Activated CD8-positive, alpha-beta T cell treated with anti-CD3 and anti-CD28 coated beads for 36 hours (primary cell): ENCODE data around the gene FBLN1. TPM values are rescaled to one million over a fixed set of nuclear protein-coding genes. Genes with fewer than 3 reads are reported as not detected.

ENCODE experiments used
- ATAC-seq: fragments of 200-7000 bp; cut with Tn5 transposase; one replicate; pipeline ENCODE4 v1.10.0; 2021; ENCODE audit warnings: mild to moderate bottlenecking, moderate library complexity
- CTCF ChIA-PET: fragments of 350-600 bp; sonication (Branson Sonifier 250); formaldehyde crosslinking; loops from one replicate; lab custom pipeline; 2021; ENCODE audit warnings: antibody characterized with exemption; lab: Charles Lee
- POLR2A ChIA-PET: fragments of 350-600 bp; sonication (Branson Sonifier 250); formaldehyde crosslinking; loops from one replicate; lab custom pipeline; 2021; ENCODE audit warnings: antibody characterized with exemption; lab: Charles Lee
- DNase-seq: peaks from one replicate; pipeline ENCODE4 v3.0.0-alpha.2; 2020
- H3K27ac Mint-ChIP-seq: one replicate; pipeline ENCODE4 v1.8.0; 2021; ENCODE audit warnings: mild to moderate bottlenecking, mixed read lengths
- H3K27me3 Mint-ChIP-seq: one replicate; pipeline ENCODE4 v1.8.0; 2021; ENCODE audit warnings: mixed read lengths
- H3K36me3 Mint-ChIP-seq: one replicate; pipeline ENCODE4 v1.8.0; 2021; ENCODE audit warnings: low read depth, mixed read lengths
- H3K4me1 Mint-ChIP-seq: one replicate; pipeline ENCODE4 v1.8.0; 2021; ENCODE audit warnings: low read depth, mixed read lengths
- H3K4me3 Mint-ChIP-seq: one replicate; pipeline ENCODE4 v1.8.0; 2021; ENCODE audit warnings: mild to moderate bottlenecking, moderate library complexity, mixed read lengths
- H3K9me3 Mint-ChIP-seq: one replicate; pipeline ENCODE4 v1.8.0; 2021; ENCODE audit warnings: mixed read lengths
- CTCF ChIP-seq: fragments of 200-600 bp; IDR thresholded peaks from one replicate; pipeline ENCODE4 v1.8.0; 2022; ENCODE audit warnings: antibody characterized with exemption, mild to moderate bottlenecking
- intact Hi-C: fragments of 100-400 bp; cut with micrococcal nuclease; formaldehyde crosslinking; loops from one replicate; pipeline ENCODE4 v1.10.0; 2022
- total RNA-seq, 2 experiments: library from RNA; stranded (reverse); gene quantifications; one replicate each; pipeline ENCODE4 v1.2.3, GENCODE V29; 2021

Gene FBLN1
- total RNA-seq, 2 experiments from 2014 or later, result 0.56 TPM; not detected in 1

DNA sequence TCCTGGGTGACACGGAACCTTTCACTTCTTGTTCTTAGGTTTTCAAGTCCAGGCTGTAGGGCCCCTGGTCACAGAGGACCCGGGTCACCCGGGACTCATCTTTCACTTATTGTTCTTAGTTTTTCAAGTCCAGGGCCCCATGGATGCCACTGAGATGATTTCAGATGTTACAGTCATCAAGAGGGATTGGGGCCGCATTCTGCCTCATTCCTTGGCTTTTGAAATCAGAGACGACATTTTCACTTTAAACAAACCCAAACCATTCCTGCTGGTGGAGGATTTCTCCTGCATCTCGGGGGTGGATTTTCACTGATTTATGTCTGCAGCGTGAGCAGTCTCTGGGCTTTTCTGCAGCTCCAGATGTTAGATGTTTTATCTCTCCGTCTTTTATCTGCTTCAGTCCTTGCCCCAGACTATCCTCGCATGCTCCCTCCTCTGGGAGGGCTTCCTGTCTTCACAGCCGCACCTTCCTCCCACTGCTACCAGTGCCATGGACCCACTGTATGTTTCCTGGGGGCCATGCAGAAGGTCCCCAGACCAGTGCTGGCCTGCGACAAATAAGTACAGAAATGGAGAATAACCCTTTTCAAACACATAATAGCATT, 27.4 kb downstream of the FBLN1 start:
- H3K27me3 Mint-ChIP-seq, result no peaks in the 10 kb centered on the region
- ChIA-PET POLR2A (no interaction called here), CTCF (no interaction called here)
- no peak for TF ChIP-seq CTCF
- ATAC-seq (no peak), DNase-seq (no peak)
- H3K27ac Mint-ChIP-seq, result no peak overlapping the region
- H3K9me3 Mint-ChIP-seq, result no peaks in the 10 kb centered on the region
- no peaks in the 10 kb centered on the region for H3K4me1 Mint-ChIP-seq
- intact Hi-C loops, result no loop called here
- H3K4me3 Mint-ChIP-seq, result no peak overlapping the region
- H3K36me3 Mint-ChIP-seq, result no peaks in the 10 kb centered on the region

DNA sequence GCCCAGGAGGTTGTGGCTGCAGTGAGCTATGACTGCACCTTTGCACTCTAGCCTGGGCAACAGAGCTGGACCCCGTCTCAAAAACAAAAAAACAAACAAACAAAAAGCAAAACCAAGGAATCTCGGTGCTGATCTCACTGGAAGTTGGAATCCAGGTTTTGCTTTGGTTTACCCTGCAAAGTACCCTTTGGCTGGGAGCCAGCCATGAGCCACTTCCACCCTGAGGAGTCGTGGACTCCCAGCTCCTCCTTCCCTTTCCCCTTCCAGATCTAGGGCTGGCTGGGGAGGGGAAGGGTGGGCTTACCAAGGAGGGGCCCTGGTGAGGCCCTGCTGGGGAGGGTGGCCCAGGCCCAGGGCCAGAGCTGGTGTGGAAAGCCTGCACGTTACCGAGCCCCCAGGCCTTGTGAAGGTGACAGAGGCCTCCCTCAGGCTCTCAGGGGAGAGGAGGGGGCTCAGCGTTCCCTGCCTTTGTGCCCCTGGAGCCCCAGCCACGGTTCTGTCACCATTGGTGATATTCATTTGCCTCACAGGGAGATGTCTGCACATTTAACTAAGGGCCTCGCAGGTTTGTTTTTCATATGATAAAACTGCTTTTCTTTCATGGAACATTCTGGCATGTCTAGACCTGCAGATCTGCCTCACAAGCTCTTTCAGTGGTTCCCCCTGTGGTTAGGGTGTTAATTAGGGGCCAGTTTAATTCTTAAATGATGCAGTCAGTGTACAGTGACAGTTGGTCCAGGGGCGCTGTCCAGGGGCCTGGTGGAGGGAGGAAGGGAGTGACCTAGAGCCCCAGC, 29.0 kb downstream of the FBLN1 start:
- ATAC-seq (no peak), DNase-seq (no peak)
- ChIA-PET POLR2A (no interaction called here), CTCF (interaction anchor here (0.9 kb wide), 1 partner anchor 22 kb away, joined by 3 read pairs; no protein-coding TSS in a partner anchor)
- Mint-ChIP-seq H3K27ac (no peak overlapping the region), H3K4me1 (no peaks in the 10 kb centered on the region), H3K9me3 (no peaks in the 10 kb centered on the region), H3K4me3 (no peak overlapping the region), H3K27me3 (no peaks in the 10 kb centered on the region), H3K36me3 (no peaks in the 10 kb centered on the region)
- TF ChIP-seq CTCF, result no peak
- intact Hi-C loops, result no loop called here

DNA sequence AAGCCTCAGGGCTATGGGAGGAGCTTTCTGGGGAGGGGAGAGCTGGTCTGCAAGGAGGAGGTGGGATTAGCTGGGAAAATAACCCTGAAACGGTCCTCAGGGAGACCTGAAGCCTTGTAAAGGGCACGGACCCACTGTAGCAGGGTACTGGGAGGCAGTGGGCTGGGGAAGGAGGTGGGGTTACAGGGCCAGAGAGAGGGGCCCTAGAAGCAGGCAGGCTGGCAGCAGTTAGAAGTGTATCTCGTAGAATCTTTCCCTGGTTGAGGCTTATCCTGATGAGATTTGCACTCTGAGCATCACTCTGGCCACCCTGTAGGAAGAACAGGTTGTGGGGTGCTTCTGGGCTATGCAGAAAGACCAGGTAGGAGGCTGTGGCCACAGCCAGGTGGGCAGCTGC, 29.6 kb downstream of the FBLN1 start:
- ChIA-PET CTCF (interaction anchor here (0.9 kb wide), 1 partner anchor 21 kb away, joined by 3 read pairs; no protein-coding TSS in a partner anchor), POLR2A (no interaction called here)
- intact Hi-C loops, result no loop called here
- H3K27me3 Mint-ChIP-seq, result no peaks in the 10 kb centered on the region
- no peak overlapping the region for H3K4me3 Mint-ChIP-seq
- no peaks in the 10 kb centered on the region for H3K36me3 Mint-ChIP-seq
- no peaks in the 10 kb centered on the region for H3K9me3 Mint-ChIP-seq
- DNase-seq, result no peak
- no peaks in the 10 kb centered on the region for H3K4me1 Mint-ChIP-seq
- no peak for ATAC-seq
- no peak overlapping the region for H3K27ac Mint-ChIP-seq
- no peak for TF ChIP-seq CTCF

GRCh38 chr22:45533703-45534102, 31.0 kb downstream of the FBLN1 start:
- DNase-seq (no peak), ATAC-seq (no peak)
- no peak overlapping the region for H3K4me3 Mint-ChIP-seq
- ChIA-PET POLR2A (no interaction called here), CTCF (no interaction called here)
- no peak overlapping the region for H3K27ac Mint-ChIP-seq
- no peaks in the 10 kb centered on the region for H3K27me3 Mint-ChIP-seq
- no peak for TF ChIP-seq CTCF
- no peaks in the 10 kb centered on the region for H3K4me1 Mint-ChIP-seq
- H3K9me3 Mint-ChIP-seq, result no peaks in the 10 kb centered on the region
- intact Hi-C loops, result no loop called here
- H3K36me3 Mint-ChIP-seq, result no peaks in the 10 kb centered on the region
